Progenitor cell of endocrine pancreas (in vitro differentiated cells): ENCODE data around the gene KDM4B. TPM values are rescaled to one million over a fixed set of nuclear protein-coding genes. Genes with fewer than 3 reads are reported as not detected.

Experiments
- DNase-seq: peaks from one replicate; pipeline ENCODE4 v3.0.0; 2021; ENCODE audit warnings: low spot score; ENCODE audit not compliant: unreplicated experiment
- H3K27ac Mint-ChIP-seq: 2 replicates; pipeline ENCODE4 v1.8.0; 2021; ENCODE audit warnings: mild to moderate bottlenecking, moderate library complexity, mixed read lengths
- H3K27me3 Mint-ChIP-seq: 2 replicates; pipeline ENCODE4 v1.8.0; 2021; ENCODE audit warnings: mixed read lengths
- H3K36me3 Mint-ChIP-seq: 2 replicates; pipeline ENCODE4 v1.8.0; 2022; ENCODE audit warnings: mixed read lengths; ENCODE audit not compliant: insufficient read depth
- H3K4me1 Mint-ChIP-seq: 2 replicates; pipeline ENCODE4 v1.8.0; 2021; ENCODE audit warnings: low read depth, mixed read lengths
- H3K4me3 Mint-ChIP-seq: 2 replicates; pipeline ENCODE4 v1.8.0; 2021; ENCODE audit warnings: low read depth, mild to moderate bottlenecking, moderate library complexity, mixed read lengths
- H3K9me3 Mint-ChIP-seq: 2 replicates; pipeline ENCODE4 v1.8.0; 2021; ENCODE audit warnings: low read depth, mixed read lengths
- CTCF ChIP-seq: fragments of 200-600 bp; sonication (generic); IDR thresholded peaks from one replicate; pipeline ENCODE4 v1.5.0; 2021; ENCODE audit warnings: antibody characterized with exemption, mild to moderate bottlenecking; ENCODE audit not compliant: unreplicated experiment
- total RNA-seq: library from RNA; stranded (reverse); gene quantifications from 2 replicates; pipeline ENCODE4 v1.2.1, GENCODE V29; 2021

Gene KDM4B
- total RNA-seq, 1 donor from 2014 or later = 59.6 TPM

GRCh38 chr19:5131031-5131505, 162.2 kb downstream of the KDM4B start:
- Mint-ChIP-seq H3K36me3 (peaks cover 4% of the 10 kb centered on the region), H3K27me3 (no peaks in the 10 kb centered on the region), H3K4me3 (no peak overlapping the region), H3K9me3 (no peaks in the 10 kb centered on the region), H3K4me1 (peaks cover 48% of the 10 kb centered on the region), H3K27ac (peak overlapping the region; percentile 83)
- DNase-seq = no peak
- TF ChIP-seq CTCF = no peak

GRCh38 chr19:5131506-5132205, 162.7 kb downstream of the KDM4B start:
- Mint-ChIP-seq H3K4me3 (peak overlapping the region; percentile 63), H3K9me3 (no peaks in the 10 kb centered on the region), H3K36me3 (peaks cover 5% of the 10 kb centered on the region), H3K27me3 (no peaks in the 10 kb centered on the region), H3K27ac (peak overlapping the region; percentile 97), H3K4me1 (peaks cover 48% of the 10 kb centered on the region)
- DNase-seq = no peak
- TF ChIP-seq CTCF = no peak

- DNase-seq = peak; percentile 40
- Mint-ChIP-seq H3K4me1 (peaks cover 48% of the 10 kb centered on the region), H3K4me3 (peak overlapping the region; percentile 63), H3K27ac (peak overlapping the region; percentile 97), H3K36me3 (peaks cover 5% of the 10 kb centered on the region), H3K27me3 (no peaks in the 10 kb centered on the region), H3K9me3 (no peaks in the 10 kb centered on the region)
- no peak for TF ChIP-seq CTCF
Observed at GRCh38 chr19:5132206-5132560, 163.3 kb downstream of the KDM4B start.

DNA sequence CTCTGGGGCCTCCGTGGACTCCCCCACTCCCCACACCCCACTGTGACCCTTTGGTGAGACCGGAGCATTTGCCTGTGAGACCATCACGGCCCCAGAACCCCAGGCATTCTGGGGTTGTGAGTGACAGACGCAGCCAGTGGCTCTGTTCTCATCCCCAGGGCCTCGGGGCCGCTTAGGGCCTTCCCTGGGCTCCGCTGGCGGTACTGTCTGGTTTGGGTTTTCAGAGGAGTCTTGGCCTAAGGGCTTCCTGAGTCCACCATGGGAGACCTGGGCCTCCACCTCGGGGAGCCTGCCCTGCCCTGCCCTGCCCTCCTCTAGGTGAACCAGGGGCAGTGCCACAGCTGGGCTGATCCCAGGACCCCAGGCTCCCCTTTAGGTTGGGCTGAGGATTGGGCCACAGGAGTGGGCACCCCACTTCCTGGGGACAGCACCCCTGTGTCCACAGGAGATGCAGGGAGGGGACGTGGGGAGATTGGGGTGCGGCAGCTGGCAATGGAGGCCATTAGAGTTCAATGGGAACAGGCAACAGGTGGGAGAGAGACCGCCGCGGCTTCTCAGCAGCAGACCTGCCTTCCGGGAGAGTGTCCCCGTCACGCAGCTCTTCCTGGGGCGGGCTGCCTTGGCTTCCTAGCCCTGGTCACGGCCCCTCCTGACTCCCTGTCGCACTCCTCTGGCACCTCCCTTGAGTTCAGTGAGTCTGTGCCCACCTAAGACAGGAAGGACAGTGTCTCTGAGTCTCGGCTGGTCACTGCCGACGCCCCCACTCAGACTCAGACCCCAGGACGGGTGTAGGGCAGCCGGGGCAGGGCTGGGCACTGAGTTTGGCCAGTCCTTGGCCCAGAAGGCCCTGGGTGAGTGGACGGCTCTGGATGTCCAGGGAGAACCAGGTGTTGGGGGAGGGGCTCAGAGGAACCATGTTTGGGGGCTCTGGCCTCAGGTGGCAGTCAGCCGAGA, 164.1 kb downstream of the KDM4B start:
- no peaks in the 10 kb centered on the region for H3K27me3 Mint-ChIP-seq
- peak overlapping the region; percentile 97 for H3K27ac Mint-ChIP-seq
- peaks cover 42% of the 10 kb centered on the region for H3K4me1 Mint-ChIP-seq
- DNase-seq = no peak
- no peaks in the 10 kb centered on the region for H3K9me3 Mint-ChIP-seq
- H3K4me3 Mint-ChIP-seq = no peak overlapping the region
- peaks cover 7% of the 10 kb centered on the region for H3K36me3 Mint-ChIP-seq
- TF ChIP-seq CTCF = no peak

DNA sequence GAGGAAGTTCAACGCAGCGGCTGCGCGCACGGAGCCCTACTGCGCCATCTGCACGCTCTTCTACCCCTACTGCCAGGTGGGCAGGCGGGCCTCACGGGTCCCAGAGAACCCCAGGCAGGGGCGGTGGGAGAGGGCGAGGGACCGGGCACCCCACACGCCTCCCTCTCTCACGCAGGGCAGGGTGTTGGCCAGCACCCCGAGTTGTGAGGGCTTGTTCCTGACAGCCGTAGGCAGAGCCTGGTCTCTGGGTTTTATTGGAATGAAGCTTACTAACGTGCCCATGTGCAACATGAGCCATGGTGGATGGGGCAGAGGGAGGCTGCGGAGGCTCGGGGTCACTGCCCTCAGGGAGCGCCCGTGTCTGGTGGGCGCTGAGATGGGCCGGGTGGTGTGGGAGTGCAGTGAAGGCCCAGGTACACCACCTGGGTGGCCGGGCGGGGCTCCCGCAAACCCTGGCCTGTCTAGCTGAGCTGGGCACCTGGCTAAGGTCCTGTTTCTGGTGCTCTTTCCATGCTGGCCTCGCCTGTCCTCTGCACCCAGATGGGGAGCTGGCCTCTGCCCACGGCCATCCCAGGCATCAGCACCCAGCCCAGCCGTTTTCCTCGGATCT, 165.2 kb downstream of the KDM4B start:
- DNase-seq = no peak
- H3K4me3 Mint-ChIP-seq = no peak overlapping the region
- no peaks in the 10 kb centered on the region for H3K9me3 Mint-ChIP-seq
- peak overlapping the region; percentile 16 for H3K27ac Mint-ChIP-seq
- peaks cover 34% of the 10 kb centered on the region for H3K4me1 Mint-ChIP-seq
- no peak for TF ChIP-seq CTCF
- no peaks in the 10 kb centered on the region for H3K27me3 Mint-ChIP-seq
- H3K36me3 Mint-ChIP-seq = peaks cover 13% of the 10 kb centered on the region
